DND-41 (cell line): ENCODE measurements around the gene TPP2.

Source experiments
- EZH2 ChIP-seq: IDR thresholded peaks from 3 replicates; pipeline ENCODE4 v1.6.1; 2012; ENCODE audit warnings: borderline replicate concordance, low read depth, mild to moderate bottlenecking, moderate library complexity, low read length, inconsistent platforms; ENCODE audit not compliant: severe bottlenecking
- TF ChIP-seq, protein P1 (sequence below): IDR thresholded peaks from 2 replicates; pipeline ENCODE4 v1.5.1; 2012; ENCODE audit warnings: borderline replicate concordance, low read length, moderate library complexity, mild to moderate bottlenecking; ENCODE audit not compliant: poor library complexity, severe bottlenecking; ENCODE audit errors: extremely low read depth

- TF ChIP-seq, protein P1, sequence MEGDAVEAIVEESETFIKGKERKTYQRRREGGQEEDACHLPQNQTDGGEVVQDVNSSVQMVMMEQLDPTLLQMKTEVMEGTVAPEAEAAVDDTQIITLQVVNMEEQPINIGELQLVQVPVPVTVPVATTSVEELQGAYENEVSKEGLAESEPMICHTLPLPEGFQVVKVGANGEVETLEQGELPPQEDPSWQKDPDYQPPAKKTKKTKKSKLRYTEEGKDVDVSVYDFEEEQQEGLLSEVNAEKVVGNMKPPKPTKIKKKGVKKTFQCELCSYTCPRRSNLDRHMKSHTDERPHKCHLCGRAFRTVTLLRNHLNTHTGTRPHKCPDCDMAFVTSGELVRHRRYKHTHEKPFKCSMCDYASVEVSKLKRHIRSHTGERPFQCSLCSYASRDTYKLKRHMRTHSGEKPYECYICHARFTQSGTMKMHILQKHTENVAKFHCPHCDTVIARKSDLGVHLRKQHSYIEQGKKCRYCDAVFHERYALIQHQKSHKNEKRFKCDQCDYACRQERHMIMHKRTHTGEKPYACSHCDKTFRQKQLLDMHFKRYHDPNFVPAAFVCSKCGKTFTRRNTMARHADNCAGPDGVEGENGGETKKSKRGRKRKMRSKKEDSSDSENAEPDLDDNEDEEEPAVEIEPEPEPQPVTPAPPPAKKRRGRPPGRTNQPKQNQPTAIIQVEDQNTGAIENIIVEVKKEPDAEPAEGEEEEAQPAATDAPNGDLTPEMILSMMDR, result no peak
- no peak for TF ChIP-seq EZH2
These were observed 95.7 kb downstream of the TPP2 start for GRCh38 chr13:102692491-102692826.
